Gastroesophageal sphincter (tissue), 4 donors: Measurements from ENCODE around the gene SEMA6A. TPM values are rescaled to one million over a fixed set of nuclear protein-coding genes. Genes with fewer than 3 reads are reported as not detected.
A peak's percentile ranks its signal among the peaks of the same experiment; 100 is the strongest.

Experiments used
- ATAC-seq: fragments of 150-250 bp; one replicate; pipeline ENCODE4 v1.9.1; 2016; ENCODE audit warnings: mild to moderate bottlenecking, moderate library complexity
- H3K27ac ChIP-seq, 4 donors: fragments of 200-600 bp; sonication (generic) in 3 of 4; 1 replicate in 3 of 4; 2 replicates in 1 of 4; pipeline ENCODE4 v1.5.1; 2016 to 2019
- H3K27me3 ChIP-seq: fragments of 200-600 bp; sonication (generic); one replicate; pipeline ENCODE4 v1.5.1; 2019
- H3K36me3 ChIP-seq, 2 donors: fragments of 200-600 bp; sonication (generic); one replicate each; pipeline ENCODE4 v1.5.1; 2019; ENCODE audit warnings: control low read depth in 1 of 2
- H3K4me1 ChIP-seq, 3 donors: fragments of 200-600 bp; sonication (generic); 1 replicate in 2 of 3; 2 replicates in 1 of 3; pipeline ENCODE4 v1.5.1; 2016 to 2019; ENCODE audit warnings: control low read depth in 2 of 3
- H3K4me3 ChIP-seq, 2 donors: fragments of 200-600 bp; sonication (generic); one replicate each; pipeline ENCODE4 v1.5.1; 2019; ENCODE audit warnings: mild to moderate bottlenecking in 1 of 2, moderate library complexity in 1 of 2
- H3K9me3 ChIP-seq, 3 donors: fragments of 200-600 bp; sonication (generic); one replicate each; pipeline ENCODE4 v1.5.1; 2017 to 2019; ENCODE audit warnings: control low read depth in 2 of 3
- CTCF ChIP-seq, 4 experiments: fragments of 200-600 bp in 2 of 4; fragments of 450-650 bp in 2 of 4; sonication (generic) in 1 of 4; IDR thresholded peaks; one replicate each; pipeline ENCODE4 v1.5.1; 2017 to 2019; ENCODE audit warnings: antibody characterized with exemption in 4 of 4, mild to moderate bottlenecking in 2 of 4, moderate library complexity in 2 of 4
- EP300 ChIP-seq: sonication (generic); formaldehyde crosslinking; IDR thresholded peaks from one replicate; pipeline ENCODE4 v1.6.1; 2017; ENCODE audit warnings: antibody characterized with exemption, mild to moderate bottlenecking
- POLR2A ChIP-seq, 2 donors: fragments of 450-650 bp; IDR thresholded peaks; one replicate each; pipeline ENCODE4 v1.6.1; 2017; ENCODE audit warnings: antibody characterized with exemption in 2 of 2, mild to moderate bottlenecking in 2 of 2, moderate library complexity in 1 of 2
- POLR2AphosphoS5 ChIP-seq: sonication (generic); formaldehyde crosslinking; IDR thresholded peaks from one replicate; pipeline ENCODE4 v1.6.1; 2017; ENCODE audit warnings: antibody characterized with exemption
- WGBS, 2 donors: methylation state at CpG; one replicate each; pipeline ENCODE4 v1.1.5; 2018; ENCODE audit warnings: low coverage in 1 of 2; 5-methylcytosine and 5-hydroxymethylcytosine counted together
- total RNA-seq, 4 donors: library from RNA; depleted of rRNA; stranded (reverse); fragments of >200 nt; gene quantifications; one replicate each; pipeline ENCODE4 v1.1.0, GENCODE V29; 2016

The SEMA6A gene
- 10 to 100 TPM; 10.9 to 19.8 (median 17.8) TPM for total RNA-seq

GRCh38 chr5:116574367-116575325 is at the start of gene SEMA6A:
SEMA6A (minus strand) TSS chr5:116574823; CDS start chr5:116504944, 69,879 bp downstream.
- WGBS, 2 donors: 0% methylated on average over 6 to 10 of the region's 66 CpGs
- peak within 1 kb of the TSS; percentile 63 to 78 for H3K4me3 ChIP-seq
- peaks cover 26% of the 10 kb centered on the region for H3K27me3 ChIP-seq
- peaks cover 0 to 54% (median 5%) of the 10 kb centered on the region in 3 donors for H3K4me1 ChIP-seq
- peak; percentile 89 for ATAC-seq
- no peaks in the 10 kb centered on the region for H3K9me3 ChIP-seq
- H3K36me3 ChIP-seq: no peaks in the 10 kb centered on the region
- peak within 1 kb of the TSS; percentile 10 to 81 (median 76) for H3K27ac ChIP-seq
- TF ChIP-seq POLR2A (IDR thresholded peaks at IDR 0.05): peak; percentile 46 to 64
- TF ChIP-seq CTCF (IDR thresholded peaks at IDR 0.05): peak in 3 of 4 experiments; percentile 31 to 38 (median 34)
- no peak for TF ChIP-seq EP300
- peak; percentile 79 for TF ChIP-seq POLR2AphosphoS5

- Histone ChIP-seq H3K4me3 (no peak overlapping the region), H3K27me3 (no peaks in the 10 kb centered on the region), H3K27ac (no peak overlapping the region), H3K36me3 (no peaks in the 10 kb centered on the region), H3K9me3 (no peaks in the 10 kb centered on the region), H3K4me1 (peaks cover 0 to 17% (median 7%) of the 10 kb centered on the region in 3 donors)
- WGBS, 2 donors: 82 to 97% methylated on average over 5 to 6 of the region's 7 CpGs
- TF ChIP-seq POLR2AphosphoS5 (no peak), EP300 (no peak), POLR2A (IDR thresholded peaks at IDR 0.05) (no peak), CTCF (IDR thresholded peaks at IDR 0.05) (no peak)
- ATAC-seq: no peak
These were observed 47.9 kb upstream of the SEMA6A start for GRCh38 chr5:116622375-116623050.

GRCh38 chr5:116621599-116621998 is 47.0 kb upstream of the SEMA6A start:
- TF ChIP-seq POLR2A (IDR thresholded peaks at IDR 0.05) (no peak), EP300 (no peak), CTCF (IDR thresholded peaks at IDR 0.05) (no peak), POLR2AphosphoS5 (no peak)
- H3K4me1 ChIP-seq: peaks cover 0 to 10% (median 0%) of the 10 kb centered on the region in 3 donors
- H3K27me3 ChIP-seq: no peaks in the 10 kb centered on the region
- ATAC-seq: no peak
- no peaks in the 10 kb centered on the region for H3K36me3 ChIP-seq
- H3K4me3 ChIP-seq: no peak overlapping the region
- H3K27ac ChIP-seq: no peak overlapping the region
- no peaks in the 10 kb centered on the region for H3K9me3 ChIP-seq
- WGBS, 2 donors: 92% methylated on average over 2 of the region's 2 CpGs; no CpG with 5 or more reads in 1 of the 2 donors

- H3K9me3 ChIP-seq: no peaks in the 10 kb centered on the region
- no peaks in the 10 kb centered on the region for H3K27me3 ChIP-seq
- ATAC-seq: no peak
- no peak overlapping the region for H3K4me3 ChIP-seq
- TF ChIP-seq EP300 (no peak), POLR2A (IDR thresholded peaks at IDR 0.05) (no peak), CTCF (IDR thresholded peaks at IDR 0.05) (no peak), POLR2AphosphoS5 (no peak)
- H3K4me1 ChIP-seq: no peaks in the 10 kb centered on the region
- no peaks in the 10 kb centered on the region for H3K36me3 ChIP-seq
- 88 to 100% methylated on average over 1 of the region's 1 CpG for WGBS, 2 donors
- no peak overlapping the region for H3K27ac ChIP-seq
These were observed 42.3 kb upstream of the SEMA6A start for GRCh38 chr5:116616876-116617275.
